Thyroid gland (tissue), 4 donors: Measurements from ENCODE around the gene CACNA1B.

Source experiments
- POLR2A ChIP-seq, 2 donors: fragments of 450-650 bp; IDR thresholded peaks; one replicate each; pipeline ENCODE4 v1.6.1; 2017; ENCODE audit warnings: antibody characterized with exemption in 2 of 2, mild to moderate bottlenecking in 2 of 2, moderate library complexity in 1 of 2
- TF ChIP-seq, protein P1 (sequence below), 6 experiments: fragments of 200-600 bp in 3 of 6; fragments of 450-650 bp in 3 of 6; sonication (generic) in 3 of 6; IDR thresholded peaks; one replicate each; pipeline ENCODE4 v1.5.1; 2016 to 2019; ENCODE audit warnings: antibody characterized with exemption in 6 of 6, mild to moderate bottlenecking in 2 of 6, inconsistent platforms in 1 of 6, moderate library complexity in 1 of 6

DNA sequence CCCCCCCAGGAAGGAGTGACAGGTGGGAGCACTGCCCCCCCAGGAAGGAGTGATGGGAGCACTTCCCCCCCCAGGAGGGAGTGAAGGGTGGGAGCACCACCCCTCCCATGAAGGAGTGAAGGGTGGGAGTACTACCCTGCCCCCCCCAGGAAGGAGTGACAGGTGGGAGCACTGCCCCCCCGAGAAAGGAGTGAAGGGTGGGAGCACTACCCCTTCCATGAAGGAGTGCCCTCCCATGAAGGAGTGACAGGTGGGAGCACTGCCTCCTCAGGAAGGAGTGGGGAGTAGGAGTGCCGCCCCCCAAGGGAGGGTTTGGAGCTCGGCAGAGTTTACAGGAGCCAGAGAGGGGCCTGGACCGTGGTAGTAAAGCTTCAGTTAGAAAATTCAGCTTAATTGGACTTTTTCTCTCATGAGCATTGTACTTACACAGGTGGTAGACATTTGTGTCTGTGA is 100.7 kb downstream of the CACNA1B start:
- TF ChIP-seq POLR2A (IDR thresholded peaks at IDR 0.05), result no peak
- TF ChIP-seq, protein P1, sequence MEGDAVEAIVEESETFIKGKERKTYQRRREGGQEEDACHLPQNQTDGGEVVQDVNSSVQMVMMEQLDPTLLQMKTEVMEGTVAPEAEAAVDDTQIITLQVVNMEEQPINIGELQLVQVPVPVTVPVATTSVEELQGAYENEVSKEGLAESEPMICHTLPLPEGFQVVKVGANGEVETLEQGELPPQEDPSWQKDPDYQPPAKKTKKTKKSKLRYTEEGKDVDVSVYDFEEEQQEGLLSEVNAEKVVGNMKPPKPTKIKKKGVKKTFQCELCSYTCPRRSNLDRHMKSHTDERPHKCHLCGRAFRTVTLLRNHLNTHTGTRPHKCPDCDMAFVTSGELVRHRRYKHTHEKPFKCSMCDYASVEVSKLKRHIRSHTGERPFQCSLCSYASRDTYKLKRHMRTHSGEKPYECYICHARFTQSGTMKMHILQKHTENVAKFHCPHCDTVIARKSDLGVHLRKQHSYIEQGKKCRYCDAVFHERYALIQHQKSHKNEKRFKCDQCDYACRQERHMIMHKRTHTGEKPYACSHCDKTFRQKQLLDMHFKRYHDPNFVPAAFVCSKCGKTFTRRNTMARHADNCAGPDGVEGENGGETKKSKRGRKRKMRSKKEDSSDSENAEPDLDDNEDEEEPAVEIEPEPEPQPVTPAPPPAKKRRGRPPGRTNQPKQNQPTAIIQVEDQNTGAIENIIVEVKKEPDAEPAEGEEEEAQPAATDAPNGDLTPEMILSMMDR (IDR thresholded peaks at IDR 0.05), result no peak
